Measurements from ENCODE around the gene PRR35. TPM values are rescaled to one million over a fixed set of nuclear protein-coding genes. Genes with fewer than 3 reads are reported as not detected.

PRR35 gene
- not detected for total RNA-seq
- not detected for polyA plus RNA-seq

DNA sequence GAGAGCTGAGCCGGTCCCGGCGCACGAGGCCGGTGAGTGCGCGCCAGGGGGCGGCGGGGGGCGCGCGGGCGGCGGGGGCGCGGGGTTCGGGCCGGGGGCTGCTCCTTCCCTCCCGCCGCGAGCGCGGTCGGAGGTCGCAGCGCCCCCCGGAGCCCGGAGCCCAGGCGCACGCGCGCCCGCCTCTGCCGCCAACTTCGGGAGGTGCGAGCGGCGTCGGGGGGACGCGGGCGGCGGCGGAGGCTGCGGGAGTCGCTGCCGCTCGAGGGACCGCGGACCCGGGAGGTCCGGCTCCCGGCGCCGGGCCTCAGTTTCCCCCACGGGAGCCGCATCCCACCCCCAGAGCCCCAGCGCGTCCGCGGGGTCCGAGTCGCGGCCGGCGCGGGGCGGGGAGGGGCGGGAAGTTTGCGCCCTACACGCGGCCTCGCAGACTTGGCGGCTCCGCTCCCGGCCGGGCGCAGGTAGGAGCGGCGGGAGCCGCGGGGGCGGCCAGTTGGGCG is at the start of gene PRR35:
Gene PRR35 (plus strand): TSS at position 191 of the 497 bp plus-strand sequence. CDS start 2,901 bp downstream, outside the sequence.
- H3K27me3 ChIP-seq (ENCODE audit: control insufficient read depth in 4 of 4, insufficient read depth in 4 of 4, low read length in 3 of 4): peaks cover 0 to 5% (median under 1%) of the 10 kb centered on the region in 4 donors
- no peaks in the 10 kb centered on the region for H3K9me3 ChIP-seq (ENCODE audit: control insufficient read depth in 4 of 4, low read length in 3 of 4)
- no peak within 1 kb of the TSS for H3K9ac ChIP-seq (ENCODE audit: low read depth in 1 of 2, low read length in 2 of 2)
- 3% methylated on average over 84 of the region's 84 CpGs for WGBS
- no peak within 1 kb of the TSS for H3K27ac ChIP-seq (ENCODE audit: low read depth in 1 of 2, low read length in 2 of 2)
- peak within 1 kb of the TSS in 1 of 3 donors; percentile 29 for H3K4me3 ChIP-seq (ENCODE audit: low read depth in 1 of 3, low read length in 3 of 3)
- H3K4me1 ChIP-seq (ENCODE audit: control insufficient read depth in 4 of 4, insufficient read depth in 4 of 4, low read length in 3 of 4): peaks cover 3 to 20% (median 8%) of the 10 kb centered on the region in 4 donors
- DNase-seq (ENCODE audit: low spot score): no peak
- TF ChIP-seq JUND (IDR thresholded peaks at IDR 0.05) (no peak), YY1 (IDR thresholded peaks at IDR 0.05) (no peak), FOXA1 (IDR thresholded peaks at IDR 0.05) (no peak), TAF1 (conservative IDR thresholded peaks at IDR 0.05) (no peak), NR2F2 (IDR thresholded peaks at IDR 0.05) (no peak), EGR1 (IDR thresholded peaks at IDR 0.05; ENCODE audit: low read depth in 2 of 2) (no peak), RXRA (IDR thresholded peaks at IDR 0.05) (no peak), HNF4G (IDR thresholded peaks at IDR 0.05) (no peak), CTCF (IDR thresholded peaks at IDR 0.05; ENCODE audit: low read depth, low read length, missing input control) (no peak), SP1 (IDR thresholded peaks at IDR 0.05) (no peak), FOXA2 (IDR thresholded peaks at IDR 0.05) (no peak), HNF4A (conservative IDR thresholded peaks at IDR 0.05) (no peak), RAD21 (IDR thresholded peaks at IDR 0.05) (no peak)
- TF ChIP-seq, protein P1, sequence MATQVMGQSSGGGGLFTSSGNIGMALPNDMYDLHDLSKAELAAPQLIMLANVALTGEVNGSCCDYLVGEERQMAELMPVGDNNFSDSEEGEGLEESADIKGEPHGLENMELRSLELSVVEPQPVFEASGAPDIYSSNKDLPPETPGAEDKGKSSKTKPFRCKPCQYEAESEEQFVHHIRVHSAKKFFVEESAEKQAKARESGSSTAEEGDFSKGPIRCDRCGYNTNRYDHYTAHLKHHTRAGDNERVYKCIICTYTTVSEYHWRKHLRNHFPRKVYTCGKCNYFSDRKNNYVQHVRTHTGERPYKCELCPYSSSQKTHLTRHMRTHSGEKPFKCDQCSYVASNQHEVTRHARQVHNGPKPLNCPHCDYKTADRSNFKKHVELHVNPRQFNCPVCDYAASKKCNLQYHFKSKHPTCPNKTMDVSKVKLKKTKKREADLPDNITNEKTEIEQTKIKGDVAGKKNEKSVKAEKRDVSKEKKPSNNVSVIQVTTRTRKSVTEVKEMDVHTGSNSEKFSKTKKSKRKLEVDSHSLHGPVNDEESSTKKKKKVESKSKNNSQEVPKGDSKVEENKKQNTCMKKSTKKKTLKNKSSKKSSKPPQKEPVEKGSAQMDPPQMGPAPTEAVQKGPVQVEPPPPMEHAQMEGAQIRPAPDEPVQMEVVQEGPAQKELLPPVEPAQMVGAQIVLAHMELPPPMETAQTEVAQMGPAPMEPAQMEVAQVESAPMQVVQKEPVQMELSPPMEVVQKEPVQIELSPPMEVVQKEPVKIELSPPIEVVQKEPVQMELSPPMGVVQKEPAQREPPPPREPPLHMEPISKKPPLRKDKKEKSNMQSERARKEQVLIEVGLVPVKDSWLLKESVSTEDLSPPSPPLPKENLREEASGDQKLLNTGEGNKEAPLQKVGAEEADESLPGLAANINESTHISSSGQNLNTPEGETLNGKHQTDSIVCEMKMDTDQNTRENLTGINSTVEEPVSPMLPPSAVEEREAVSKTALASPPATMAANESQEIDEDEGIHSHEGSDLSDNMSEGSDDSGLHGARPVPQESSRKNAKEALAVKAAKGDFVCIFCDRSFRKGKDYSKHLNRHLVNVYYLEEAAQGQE (IDR thresholded peaks at IDR 0.05): no peak
- TF ChIP-seq, protein P2, sequence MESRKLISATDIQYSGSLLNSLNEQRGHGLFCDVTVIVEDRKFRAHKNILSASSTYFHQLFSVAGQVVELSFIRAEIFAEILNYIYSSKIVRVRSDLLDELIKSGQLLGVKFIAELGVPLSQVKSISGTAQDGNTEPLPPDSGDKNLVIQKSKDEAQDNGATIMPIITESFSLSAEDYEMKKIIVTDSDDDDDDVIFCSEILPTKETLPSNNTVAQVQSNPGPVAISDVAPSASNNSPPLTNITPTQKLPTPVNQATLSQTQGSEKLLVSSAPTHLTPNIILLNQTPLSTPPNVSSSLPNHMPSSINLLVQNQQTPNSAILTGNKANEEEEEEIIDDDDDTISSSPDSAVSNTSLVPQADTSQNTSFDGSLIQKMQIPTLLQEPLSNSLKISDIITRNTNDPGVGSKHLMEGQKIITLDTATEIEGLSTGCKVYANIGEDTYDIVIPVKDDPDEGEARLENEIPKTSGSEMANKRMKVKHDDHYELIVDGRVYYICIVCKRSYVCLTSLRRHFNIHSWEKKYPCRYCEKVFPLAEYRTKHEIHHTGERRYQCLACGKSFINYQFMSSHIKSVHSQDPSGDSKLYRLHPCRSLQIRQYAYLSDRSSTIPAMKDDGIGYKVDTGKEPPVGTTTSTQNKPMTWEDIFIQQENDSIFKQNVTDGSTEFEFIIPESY (IDR thresholded peaks at IDR 0.05): no peak
- no peaks in the 10 kb centered on the region for H3K36me3 ChIP-seq (ENCODE audit: control insufficient read depth in 4 of 4, insufficient read depth in 3 of 4, low read depth in 1 of 4, low read length in 3 of 4)

GRCh38 chr16:512802-513201 is 47.4 kb upstream of the PRR35 start:
- Histone ChIP-seq H3K4me1 (ENCODE audit: control insufficient read depth in 4 of 4, insufficient read depth in 4 of 4, low read length in 3 of 4) (peaks cover under 1 to 13% (median 6%) of the 10 kb centered on the region in 4 donors), H3K27ac (ENCODE audit: low read depth in 1 of 2, low read length in 2 of 2) (no peak overlapping the region), H3K9ac (ENCODE audit: low read depth in 1 of 2, low read length in 2 of 2) (no peak overlapping the region), H3K9me3 (ENCODE audit: control insufficient read depth in 4 of 4, low read length in 3 of 4) (no peaks in the 10 kb centered on the region), H3K27me3 (ENCODE audit: control insufficient read depth in 4 of 4, insufficient read depth in 4 of 4, low read length in 3 of 4) (no peaks in the 10 kb centered on the region), H3K4me3 (ENCODE audit: low read depth in 1 of 3, low read length in 3 of 3) (no peak overlapping the region), H3K36me3 (ENCODE audit: control insufficient read depth in 4 of 4, insufficient read depth in 3 of 4, low read depth in 1 of 4, low read length in 3 of 4) (peaks cover 15 to 34% (median 20%) of the 10 kb centered on the region in 4 donors)
- no peak for DNase-seq (ENCODE audit: low spot score)
- WGBS: 95% methylated on average over 6 of the region's 6 CpGs
- TF ChIP-seq EGR1 (IDR thresholded peaks at IDR 0.05; ENCODE audit: low read depth in 2 of 2) (no peak), FOXA2 (IDR thresholded peaks at IDR 0.05) (no peak), MAX (IDR thresholded peaks at IDR 0.05) (no peak), RAD21 (IDR thresholded peaks at IDR 0.05) (no peak), GABPA (IDR thresholded peaks at IDR 0.05 in 1 of 2, conservative IDR thresholded peaks at IDR 0.05 in 1 of 2) (no peak), SP1 (IDR thresholded peaks at IDR 0.05) (no peak), CTCF (IDR thresholded peaks at IDR 0.05; ENCODE audit: low read depth, low read length, missing input control) (no peak), HNF4G (IDR thresholded peaks at IDR 0.05) (no peak), YY1 (IDR thresholded peaks at IDR 0.05) (no peak), HNF4A (conservative IDR thresholded peaks at IDR 0.05) (no peak), RXRA (IDR thresholded peaks at IDR 0.05) (no peak), NR2F2 (IDR thresholded peaks at IDR 0.05) (no peak)
- TF ChIP-seq, protein P3, sequence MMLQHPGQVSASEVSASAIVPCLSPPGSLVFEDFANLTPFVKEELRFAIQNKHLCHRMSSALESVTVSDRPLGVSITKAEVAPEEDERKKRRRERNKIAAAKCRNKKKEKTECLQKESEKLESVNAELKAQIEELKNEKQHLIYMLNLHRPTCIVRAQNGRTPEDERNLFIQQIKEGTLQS (IDR thresholded peaks at IDR 0.05): no peak
